ENCODE results near the gene TXNRD2. TPM values are rescaled to one million over a fixed set of nuclear protein-coding genes. Genes with fewer than 3 reads are reported as not detected.

Gene TXNRD2
- total and polyA plus RNA-seq, 2 experiments from 2014 or later = 11.2 to 12.4 TPM

DNA sequence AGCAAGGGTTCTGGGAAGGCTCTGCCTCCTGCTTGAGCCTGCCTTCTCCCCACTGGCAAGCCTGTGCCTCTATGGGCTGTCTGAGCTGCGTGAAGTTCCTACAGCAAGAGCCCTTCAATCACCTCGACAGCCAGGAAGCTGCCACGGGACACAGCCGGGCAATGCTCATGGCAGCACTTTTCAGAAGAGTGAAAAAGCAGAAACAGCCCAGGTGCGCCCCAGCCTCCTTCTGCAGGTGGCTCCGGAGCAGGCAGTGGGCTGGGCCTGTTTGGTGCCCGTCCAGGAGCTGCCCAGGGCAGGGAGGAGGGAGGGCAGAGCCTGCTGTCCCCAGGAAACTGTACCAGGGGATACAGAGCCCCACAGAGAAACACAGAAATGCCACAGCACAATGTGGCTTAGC is 24.7 kb downstream of the TXNRD2 start:
- H3K27ac Mint-ChIP-seq = no peak overlapping the region
- Histone ChIP-seq H3K4me1 (ENCODE audit: insufficient read depth) (no peaks in the 10 kb centered on the region), H3K27ac (ENCODE audit: low read depth) (no peak overlapping the region), H3K79me2 (replicated peaks; ENCODE audit: insufficient read depth) (no peaks in the 10 kb centered on the region), H3K9me2 (ENCODE audit: insufficient read depth) (no peaks in the 10 kb centered on the region), H2AFZ (no peak overlapping the region), H3K4me3 (no peak overlapping the region), H3F3A (replicated peaks; ENCODE audit: low read depth) (no peaks in the 10 kb centered on the region), H3K4me2 (no peak overlapping the region), H3K27me3 (ENCODE audit: insufficient read depth) (no peaks in the 10 kb centered on the region), H3K36me3 (ENCODE audit: insufficient read depth) (no peaks in the 10 kb centered on the region), H4K20me1 (replicated peaks; ENCODE audit: insufficient read depth) (no peaks in the 10 kb centered on the region)
- peaks cover 6% of the 10 kb centered on the region for H3K27me3 Mint-ChIP-seq (ENCODE audit: insufficient read depth, low read depth, poor library complexity)
- TF ChIP-seq, protein P1, sequence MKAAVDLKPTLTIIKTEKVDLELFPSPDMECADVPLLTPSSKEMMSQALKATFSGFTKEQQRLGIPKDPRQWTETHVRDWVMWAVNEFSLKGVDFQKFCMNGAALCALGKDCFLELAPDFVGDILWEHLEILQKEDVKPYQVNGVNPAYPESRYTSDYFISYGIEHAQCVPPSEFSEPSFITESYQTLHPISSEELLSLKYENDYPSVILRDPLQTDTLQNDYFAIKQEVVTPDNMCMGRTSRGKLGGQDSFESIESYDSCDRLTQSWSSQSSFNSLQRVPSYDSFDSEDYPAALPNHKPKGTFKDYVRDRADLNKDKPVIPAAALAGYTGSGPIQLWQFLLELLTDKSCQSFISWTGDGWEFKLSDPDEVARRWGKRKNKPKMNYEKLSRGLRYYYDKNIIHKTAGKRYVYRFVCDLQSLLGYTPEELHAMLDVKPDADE (IDR thresholded peaks at IDR 0.05) = no peak
- TF ChIP-seq, protein P2, sequence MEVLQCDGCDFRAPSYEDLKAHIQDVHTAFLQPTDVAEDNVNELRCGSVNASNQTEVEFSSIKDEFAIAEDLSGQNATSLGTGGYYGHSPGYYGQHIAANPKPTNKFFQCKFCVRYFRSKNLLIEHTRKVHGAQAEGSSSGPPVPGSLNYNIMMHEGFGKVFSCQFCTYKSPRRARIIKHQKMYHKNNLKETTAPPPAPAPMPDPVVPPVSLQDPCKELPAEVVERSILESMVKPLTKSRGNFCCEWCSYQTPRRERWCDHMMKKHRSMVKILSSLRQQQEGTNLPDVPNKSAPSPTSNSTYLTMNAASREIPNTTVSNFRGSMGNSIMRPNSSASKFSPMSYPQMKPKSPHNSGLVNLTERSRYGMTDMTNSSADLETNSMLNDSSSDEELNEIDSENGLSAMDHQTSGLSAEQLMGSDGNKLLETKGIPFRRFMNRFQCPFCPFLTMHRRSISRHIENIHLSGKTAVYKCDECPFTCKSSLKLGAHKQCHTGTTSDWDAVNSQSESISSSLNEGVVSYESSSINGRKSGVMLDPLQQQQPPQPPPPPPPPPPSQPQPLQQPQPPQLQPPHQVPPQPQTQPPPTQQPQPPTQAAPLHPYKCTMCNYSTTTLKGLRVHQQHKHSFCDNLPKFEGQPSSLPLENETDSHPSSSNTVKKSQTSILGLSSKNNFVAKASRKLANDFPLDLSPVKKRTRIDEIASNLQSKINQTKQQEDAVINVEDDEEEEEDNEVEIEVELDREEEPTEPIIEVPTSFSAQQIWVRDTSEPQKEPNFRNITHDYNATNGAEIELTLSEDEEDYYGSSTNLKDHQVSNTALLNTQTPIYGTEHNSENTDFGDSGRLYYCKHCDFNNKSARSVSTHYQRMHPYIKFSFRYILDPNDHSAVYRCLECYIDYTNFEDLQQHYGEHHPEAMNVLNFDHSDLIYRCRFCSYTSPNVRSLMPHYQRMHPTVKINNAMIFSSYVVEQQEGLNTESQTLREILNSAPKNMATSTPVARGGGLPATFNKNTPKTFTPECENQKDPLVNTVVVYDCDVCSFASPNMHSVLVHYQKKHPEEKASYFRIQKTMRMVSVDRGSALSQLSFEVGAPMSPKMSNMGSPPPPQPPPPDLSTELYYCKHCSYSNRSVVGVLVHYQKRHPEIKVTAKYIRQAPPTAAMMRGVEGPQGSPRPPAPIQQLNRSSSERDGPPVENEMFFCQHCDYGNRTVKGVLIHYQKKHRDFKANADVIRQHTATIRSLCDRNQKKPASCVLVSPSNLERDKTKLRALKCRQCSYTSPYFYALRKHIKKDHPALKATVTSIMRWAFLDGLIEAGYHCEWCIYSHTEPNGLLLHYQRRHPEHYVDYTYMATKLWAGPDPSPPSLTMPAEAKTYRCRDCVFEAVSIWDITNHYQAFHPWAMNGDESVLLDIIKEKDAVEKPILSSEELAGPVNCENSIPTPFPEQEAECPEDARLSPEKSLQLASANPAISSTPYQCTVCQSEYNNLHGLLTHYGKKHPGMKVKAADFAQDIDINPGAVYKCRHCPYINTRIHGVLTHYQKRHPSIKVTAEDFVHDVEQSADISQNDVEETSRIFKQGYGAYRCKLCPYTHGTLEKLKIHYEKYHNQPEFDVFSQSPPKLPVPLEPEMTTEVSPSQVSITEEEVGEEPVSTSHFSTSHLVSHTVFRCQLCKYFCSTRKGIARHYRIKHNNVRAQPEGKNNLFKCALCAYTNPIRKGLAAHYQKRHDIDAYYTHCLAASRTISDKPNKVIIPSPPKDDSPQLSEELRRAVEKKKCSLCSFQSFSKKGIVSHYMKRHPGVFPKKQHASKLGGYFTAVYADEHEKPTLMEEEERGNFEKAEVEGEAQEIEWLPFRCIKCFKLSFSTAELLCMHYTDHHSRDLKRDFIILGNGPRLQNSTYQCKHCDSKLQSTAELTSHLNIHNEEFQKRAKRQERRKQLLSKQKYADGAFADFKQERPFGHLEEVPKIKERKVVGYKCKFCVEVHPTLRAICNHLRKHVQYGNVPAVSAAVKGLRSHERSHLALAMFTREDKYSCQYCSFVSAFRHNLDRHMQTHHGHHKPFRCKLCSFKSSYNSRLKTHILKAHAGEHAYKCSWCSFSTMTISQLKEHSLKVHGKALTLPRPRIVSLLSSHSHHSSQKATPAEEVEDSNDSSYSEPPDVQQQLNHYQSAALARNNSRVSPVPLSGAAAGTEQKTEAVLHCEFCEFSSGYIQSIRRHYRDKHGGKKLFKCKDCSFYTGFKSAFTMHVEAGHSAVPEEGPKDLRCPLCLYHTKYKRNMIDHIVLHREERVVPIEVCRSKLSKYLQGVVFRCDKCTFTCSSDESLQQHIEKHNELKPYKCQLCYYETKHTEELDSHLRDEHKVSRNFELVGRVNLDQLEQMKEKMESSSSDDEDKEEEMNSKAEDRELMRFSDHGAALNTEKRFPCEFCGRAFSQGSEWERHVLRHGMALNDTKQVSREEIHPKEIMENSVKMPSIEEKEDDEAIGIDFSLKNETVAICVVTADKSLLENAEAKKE (CRISPR knock-in tag; IDR thresholded peaks at IDR 0.05) = no peak
- TF ChIP-seq CREB1 (CRISPR knock-in tag; IDR thresholded peaks at IDR 0.05; ENCODE audit: low read depth) = no peak
- peaks cover 22% of the 10 kb centered on the region for H3K36me3 Mint-ChIP-seq (ENCODE audit: low read depth)
- no peak overlapping the region for H3K4me3 Mint-ChIP-seq
- H3K9me3 Mint-ChIP-seq = no peaks in the 10 kb centered on the region
- DNase-seq (ENCODE audit: low spot score) (no peak), ATAC-seq (no peak)
- no peaks in the 10 kb centered on the region for H3K4me1 Mint-ChIP-seq

DNA sequence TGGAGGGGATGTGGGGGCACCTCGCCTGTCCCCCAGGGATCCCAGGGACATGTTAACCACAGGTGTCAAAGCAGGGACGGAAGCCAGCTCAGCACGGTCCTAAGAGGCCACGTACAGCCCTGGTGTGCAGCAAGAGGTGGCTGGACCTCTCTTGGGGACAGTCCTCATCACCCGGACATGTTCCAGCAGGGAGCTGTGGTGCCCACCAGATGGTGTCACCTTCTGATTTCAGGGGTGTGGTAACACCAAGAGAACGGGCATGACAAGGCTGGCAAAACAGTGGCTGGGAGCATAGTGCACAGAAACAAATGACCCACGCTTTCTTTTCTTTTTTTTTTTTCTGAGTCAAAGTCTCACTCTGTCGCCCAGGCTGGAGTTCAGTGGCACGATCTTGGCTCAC is 25.6 kb downstream of the TXNRD2 start:
- Histone ChIP-seq H3K36me3 (ENCODE audit: insufficient read depth) (no peaks in the 10 kb centered on the region), H3K4me1 (ENCODE audit: insufficient read depth) (no peaks in the 10 kb centered on the region), H3F3A (replicated peaks; ENCODE audit: low read depth) (no peaks in the 10 kb centered on the region), H3K27ac (ENCODE audit: low read depth) (no peak overlapping the region), H2AFZ (no peak overlapping the region), H3K9me2 (ENCODE audit: insufficient read depth) (no peaks in the 10 kb centered on the region), H3K4me2 (no peak overlapping the region), H3K4me3 (no peak overlapping the region), H4K20me1 (replicated peaks; ENCODE audit: insufficient read depth) (no peaks in the 10 kb centered on the region), H3K79me2 (replicated peaks; ENCODE audit: insufficient read depth) (no peaks in the 10 kb centered on the region), H3K27me3 (ENCODE audit: insufficient read depth) (no peaks in the 10 kb centered on the region)
- DNase-seq (ENCODE audit: low spot score) (no peak), ATAC-seq (no peak)
- peaks cover 22% of the 10 kb centered on the region for H3K36me3 Mint-ChIP-seq (ENCODE audit: low read depth)
- no peak overlapping the region for H3K4me3 Mint-ChIP-seq
- H3K9me3 Mint-ChIP-seq = no peaks in the 10 kb centered on the region
- H3K4me1 Mint-ChIP-seq = no peaks in the 10 kb centered on the region
- no peak overlapping the region for H3K27ac Mint-ChIP-seq
- no peak for TF ChIP-seq EZH2 (IDR thresholded peaks at IDR 0.05; ENCODE audit: low read depth, unreplicated experiment)
- TF ChIP-seq NANOG (IDR thresholded peaks at IDR 0.05; ENCODE audit: borderline replicate concordance) = no peak
- peaks cover 7% of the 10 kb centered on the region for H3K27me3 Mint-ChIP-seq (ENCODE audit: insufficient read depth, low read depth, poor library complexity)
